Astrocyte (in vitro differentiated cells and primary cell): ENCODE data around the gene ASB13.

Source experiments
- CTCF ChIP-seq: IDR thresholded peaks from 2 replicates; pipeline ENCODE4 v1.5.1; 2011; ENCODE audit warnings: low read depth, mild to moderate bottlenecking, inconsistent platforms, low read length, moderate library complexity; ENCODE audit not compliant: insufficient read depth
- EZH2 ChIP-seq: IDR thresholded peaks from 2 replicates; pipeline ENCODE4 v1.6.1; 2012; ENCODE audit warnings: mild to moderate bottlenecking, low read length, inconsistent platforms; ENCODE audit not compliant: insufficient read depth

- TF ChIP-seq CTCF (no peak), EZH2 (no peak)
Measured at GRCh38 chr10:5601826-5602495, 64.4 kb downstream of the ASB13 start.
